ENCODE results near the gene ADAM12. TPM values are rescaled to one million over a fixed set of nuclear protein-coding genes. Genes with fewer than 3 reads are reported as not detected.

ADAM12 gene
- total RNA-seq, 1 donor from 2014 or later: 8.0 TPM

GRCh38 chr10:126133906-126134656 lies 254.2 kb downstream of the ADAM12 start:
- H3K36me3 ChIP-seq: no peaks in the 10 kb centered on the region
- no peak overlapping the region for H3K4me3 ChIP-seq
- DNase-seq (ENCODE audit: low spot score): no peak
- TF ChIP-seq EZH2phosphoT487 (IDR thresholded peaks at IDR 0.05): no peak
- no peak for TF ChIP-seq EZH2 (IDR thresholded peaks at IDR 0.05)
- TF ChIP-seq, protein P1, sequence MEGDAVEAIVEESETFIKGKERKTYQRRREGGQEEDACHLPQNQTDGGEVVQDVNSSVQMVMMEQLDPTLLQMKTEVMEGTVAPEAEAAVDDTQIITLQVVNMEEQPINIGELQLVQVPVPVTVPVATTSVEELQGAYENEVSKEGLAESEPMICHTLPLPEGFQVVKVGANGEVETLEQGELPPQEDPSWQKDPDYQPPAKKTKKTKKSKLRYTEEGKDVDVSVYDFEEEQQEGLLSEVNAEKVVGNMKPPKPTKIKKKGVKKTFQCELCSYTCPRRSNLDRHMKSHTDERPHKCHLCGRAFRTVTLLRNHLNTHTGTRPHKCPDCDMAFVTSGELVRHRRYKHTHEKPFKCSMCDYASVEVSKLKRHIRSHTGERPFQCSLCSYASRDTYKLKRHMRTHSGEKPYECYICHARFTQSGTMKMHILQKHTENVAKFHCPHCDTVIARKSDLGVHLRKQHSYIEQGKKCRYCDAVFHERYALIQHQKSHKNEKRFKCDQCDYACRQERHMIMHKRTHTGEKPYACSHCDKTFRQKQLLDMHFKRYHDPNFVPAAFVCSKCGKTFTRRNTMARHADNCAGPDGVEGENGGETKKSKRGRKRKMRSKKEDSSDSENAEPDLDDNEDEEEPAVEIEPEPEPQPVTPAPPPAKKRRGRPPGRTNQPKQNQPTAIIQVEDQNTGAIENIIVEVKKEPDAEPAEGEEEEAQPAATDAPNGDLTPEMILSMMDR (IDR thresholded peaks at IDR 0.05): no peak
- H2AFZ ChIP-seq (replicated peaks): no peak overlapping the region
- no peaks in the 10 kb centered on the region for H3K36me3 Mint-ChIP-seq
- no peak overlapping the region for H3K4me2 ChIP-seq
- no peaks in the 10 kb centered on the region for H4K20me1 ChIP-seq (ENCODE audit: low read depth)
- no peak overlapping the region for H3K27ac ChIP-seq
- no peak overlapping the region for H3K4me3 Mint-ChIP-seq
- peaks cover 18% of the 10 kb centered on the region for H3K4me1 ChIP-seq
- no peaks in the 10 kb centered on the region for H3K9me3 ChIP-seq (ENCODE audit: low read depth)
- H3K4me1 Mint-ChIP-seq: peaks cover 23% of the 10 kb centered on the region
- no peak overlapping the region for H3K27ac Mint-ChIP-seq
- no peaks in the 10 kb centered on the region for H3K27me3 Mint-ChIP-seq (ENCODE audit: insufficient read depth, low read depth)
- H3K9ac ChIP-seq: no peak overlapping the region
- peaks cover 8% of the 10 kb centered on the region for H3K9me3 Mint-ChIP-seq
- H3K27me3 ChIP-seq: no peaks in the 10 kb centered on the region
- H3F3A ChIP-seq (ENCODE audit: low read depth): peaks cover 3% of the 10 kb centered on the region
- no peaks in the 10 kb centered on the region for H3K79me2 ChIP-seq (ENCODE audit: low read depth)

DNA sequence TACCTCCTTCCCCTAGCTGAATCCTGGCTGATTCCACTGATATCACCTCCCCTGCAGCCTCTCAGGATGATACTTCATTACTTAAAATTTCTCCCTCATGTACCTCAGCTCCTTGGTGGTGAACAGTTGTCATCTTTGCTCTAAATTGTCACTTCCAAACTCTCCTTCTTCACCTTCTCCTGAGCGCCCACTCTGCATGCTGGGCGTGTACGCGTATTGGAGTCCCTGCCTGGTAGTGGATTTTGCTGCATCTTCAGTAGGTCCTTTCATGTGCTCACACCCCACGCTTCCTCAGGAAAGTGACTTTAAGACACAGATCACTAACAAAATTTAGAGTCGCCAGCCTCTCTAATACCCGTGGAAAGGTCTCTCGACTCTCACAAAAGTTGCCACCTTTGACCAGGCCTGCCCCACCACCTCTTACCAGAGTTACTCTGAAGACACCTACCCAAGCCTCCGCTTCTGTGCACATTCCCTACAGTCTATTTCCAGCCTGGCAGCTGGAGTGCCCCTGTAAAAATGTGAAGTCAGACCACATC lies 255.1 kb downstream of the ADAM12 start:
- Histone ChIP-seq H3K9ac (no peak overlapping the region), H3K9me3 (ENCODE audit: low read depth) (no peaks in the 10 kb centered on the region), H3K4me1 (peaks cover 18% of the 10 kb centered on the region), H3K36me3 (no peaks in the 10 kb centered on the region), H2AFZ (replicated peaks) (no peak overlapping the region), H3K27me3 (no peaks in the 10 kb centered on the region), H3K79me2 (ENCODE audit: low read depth) (no peaks in the 10 kb centered on the region), H3K4me2 (no peak overlapping the region), H3K27ac (no peak overlapping the region), H4K20me1 (ENCODE audit: low read depth) (no peaks in the 10 kb centered on the region), H3F3A (ENCODE audit: low read depth) (peaks cover 3% of the 10 kb centered on the region), H3K4me3 (no peak overlapping the region)
- no peak overlapping the region for H3K4me3 Mint-ChIP-seq
- H3K27ac Mint-ChIP-seq: no peak overlapping the region
- peaks cover 3% of the 10 kb centered on the region for H3K27me3 Mint-ChIP-seq (ENCODE audit: insufficient read depth, low read depth)
- DNase-seq (ENCODE audit: low spot score): no peak
- H3K4me1 Mint-ChIP-seq: peaks cover 23% of the 10 kb centered on the region
- TF ChIP-seq, protein P1 (IDR thresholded peaks at IDR 0.05): no peak
- TF ChIP-seq EZH2 (IDR thresholded peaks at IDR 0.05) (no peak), EZH2phosphoT487 (IDR thresholded peaks at IDR 0.05) (no peak)
- H3K9me3 Mint-ChIP-seq: peaks cover 8% of the 10 kb centered on the region
- no peaks in the 10 kb centered on the region for H3K36me3 Mint-ChIP-seq

- no peak for TF ChIP-seq EZH2phosphoT487 (IDR thresholded peaks at IDR 0.05)
- no peak for TF ChIP-seq EZH2 (IDR thresholded peaks at IDR 0.05)
- TF ChIP-seq, protein P1 (IDR thresholded peaks at IDR 0.05): no peak
- Histone ChIP-seq H3K4me2 (no peak overlapping the region), H4K20me1 (ENCODE audit: low read depth) (no peaks in the 10 kb centered on the region), H3K36me3 (no peaks in the 10 kb centered on the region), H3K4me3 (no peak overlapping the region), H3K9me3 (ENCODE audit: low read depth) (no peaks in the 10 kb centered on the region), H3K27ac (no peak overlapping the region), H3K9ac (no peak overlapping the region), H3K79me2 (ENCODE audit: low read depth) (no peaks in the 10 kb centered on the region), H3K4me1 (peaks cover 16% of the 10 kb centered on the region), H3F3A (ENCODE audit: low read depth) (peaks cover 3% of the 10 kb centered on the region), H2AFZ (replicated peaks) (no peak overlapping the region), H3K27me3 (no peaks in the 10 kb centered on the region)
- no peak for DNase-seq (ENCODE audit: low spot score)
- peaks cover 23% of the 10 kb centered on the region for H3K4me1 Mint-ChIP-seq
- no peaks in the 10 kb centered on the region for H3K36me3 Mint-ChIP-seq
- H3K27me3 Mint-ChIP-seq (ENCODE audit: insufficient read depth, low read depth): peaks cover 9% of the 10 kb centered on the region
- peak overlapping the region; percentile 67 for H3K27ac Mint-ChIP-seq
- H3K9me3 Mint-ChIP-seq: peaks cover 2% of the 10 kb centered on the region
- no peak overlapping the region for H3K4me3 Mint-ChIP-seq
Measured at GRCh38 chr10:126131341-126131740, 256.9 kb downstream of the ADAM12 start.
